CD14-positive monocyte (primary cell): ENCODE measurements around the gene ACKR2. TPM values are rescaled to one million over a fixed set of nuclear protein-coding genes. Genes with fewer than 3 reads are reported as not detected.

Experiments used
- DNase-seq, 3 donors: peaks; one replicate each; pipeline ENCODE4 v3.0.0-alpha.2; 2011 to 2022
- H2AFZ ChIP-seq: 2 replicates; pipeline ENCODE4 v1.6.0; 2012; ENCODE audit warnings: mild to moderate bottlenecking, low read depth, low read length, inconsistent platforms; ENCODE audit not compliant: insufficient read depth, poor library complexity, severe bottlenecking
- H3K27ac ChIP-seq, 2 donors: 1 replicate in 1 of 2; 2 replicates in 1 of 2; pipeline ENCODE4 v1.5.1; 2012 to 2013; ENCODE audit warnings: low read length in 2 of 2, control low read depth in 1 of 2, inconsistent platforms in 1 of 2, low read depth in 1 of 2, mild to moderate bottlenecking in 1 of 2
- H3K27me3 ChIP-seq, 2 donors: one replicate each; pipeline versions ENCODE4 v1.6.0 to v1.6.1; 2011 to 2013; ENCODE audit warnings: low read length in 2 of 2; ENCODE audit not compliant: control insufficient read depth in 2 of 2, insufficient read depth in 2 of 2
- H3K36me3 ChIP-seq, 2 donors: replicated peaks in 1 of 2; 1 replicate in 1 of 2; 2 replicates in 1 of 2; pipeline versions ENCODE4 v1.5.1 to v1.6.1; 2012 to 2013; ENCODE audit warnings: low read length in 2 of 2, control low read depth in 1 of 2, inconsistent platforms in 1 of 2, mild to moderate bottlenecking in 1 of 2; ENCODE audit not compliant: insufficient read depth in 2 of 2, control insufficient read depth in 1 of 2
- H3K4me1 ChIP-seq, 2 donors: 1 replicate in 1 of 2; 2 replicates in 1 of 2; pipeline versions ENCODE4 v1.5.1 to v1.6.1; 2012 to 2013; ENCODE audit warnings: low read length in 2 of 2, control low read depth in 1 of 2, inconsistent platforms in 1 of 2, mild to moderate bottlenecking in 1 of 2, moderate library complexity in 1 of 2; ENCODE audit not compliant: insufficient read depth in 2 of 2, control insufficient read depth in 1 of 2
- H3K4me2 ChIP-seq: replicated peaks from 2 replicates; pipeline ENCODE3; 2012; ENCODE audit warnings: low read length, moderate library complexity, mild to moderate bottlenecking; ENCODE audit not compliant: poor library complexity, severe bottlenecking; ENCODE audit errors: extremely low read depth
- H3K4me3 ChIP-seq, 3 experiments: fragments of 200-600 bp in 1 of 3; sonication (generic) in 1 of 3; replicated peaks in 1 of 3; 1 replicate in 2 of 3; 2 replicates in 1 of 3; pipeline ENCODE4 v1.5.1; 2011 to 2013; ENCODE audit warnings: low read length in 3 of 3, mild to moderate bottlenecking in 3 of 3, control low read depth in 2 of 3, low read depth in 2 of 3, inconsistent platforms in 1 of 3, moderate library complexity in 1 of 3
- H3K79me2 ChIP-seq: 2 replicates; pipeline ENCODE4 v1.6.0; 2012; ENCODE audit warnings: mild to moderate bottlenecking, control low read depth, inconsistent platforms, low read length, moderate library complexity; ENCODE audit not compliant: insufficient read depth
- H3K9ac ChIP-seq: 2 replicates; pipeline ENCODE4 v1.6.0; 2017; ENCODE audit warnings: low read length, mild to moderate bottlenecking; ENCODE audit not compliant: insufficient read depth, poor library complexity, severe bottlenecking
- H3K9me3 ChIP-seq, 2 donors: replicated peaks in 1 of 2; 1 replicate in 1 of 2; 2 replicates in 1 of 2; pipeline versions ENCODE4 v1.5.1 to v1.6.1; 2012 to 2013; ENCODE audit warnings: low read length in 2 of 2, control low read depth in 1 of 2; ENCODE audit not compliant: control insufficient read depth in 1 of 2, insufficient read depth in 1 of 2
- H4K20me1 ChIP-seq: 2 replicates; pipeline ENCODE4 v1.6.0; 2012; ENCODE audit warnings: mild to moderate bottlenecking, low read length, control low read depth, moderate library complexity; ENCODE audit not compliant: insufficient read depth
- H3K27ac Mint-ChIP-seq, 7 donors: one replicate each; pipeline ENCODE4 v1.8.0; 2020; ENCODE audit warnings: mild to moderate bottlenecking in 7 of 7, mixed read lengths in 7 of 7, moderate library complexity in 6 of 7, inconsistent platforms in 2 of 7
- H3K27me3 Mint-ChIP-seq, 3 donors: one replicate each; pipeline ENCODE4 v1.8.0; 2021 to 2022; ENCODE audit warnings: low read depth in 3 of 3, mild to moderate bottlenecking in 3 of 3, mixed read lengths in 3 of 3, moderate library complexity in 3 of 3, inconsistent platforms in 1 of 3
- H3K36me3 Mint-ChIP-seq, 2 donors: one replicate each; pipeline ENCODE4 v1.8.0; 2020; ENCODE audit warnings: mixed read lengths in 2 of 2, inconsistent platforms in 1 of 2, mild to moderate bottlenecking in 1 of 2
- H3K4me1 Mint-ChIP-seq: one replicate; pipeline ENCODE4 v1.8.0; 2020; ENCODE audit warnings: mild to moderate bottlenecking, mixed read lengths
- H3K4me3 Mint-ChIP-seq, 2 donors: one replicate each; pipeline ENCODE4 v1.8.0; 2020; ENCODE audit warnings: mild to moderate bottlenecking in 2 of 2, mixed read lengths in 2 of 2, moderate library complexity in 1 of 2
- H3K9me3 Mint-ChIP-seq, 7 donors: one replicate each; pipeline ENCODE4 v1.8.0; 2020 to 2022; ENCODE audit warnings: mixed read lengths in 7 of 7, mild to moderate bottlenecking in 6 of 7, moderate library complexity in 6 of 7, inconsistent platforms in 2 of 7
- CTCF ChIP-seq: fragments of 200-600 bp; IDR thresholded peaks from one replicate; pipeline ENCODE4 v1.8.0; 2022; ENCODE audit warnings: antibody characterized with exemption, mild to moderate bottlenecking
- WGBS: methylation state at CpG from one replicate; pipeline ENCODE4 v1.1.5; 2013; ENCODE audit warnings: missing lambda C conversion rate; ENCODE audit not compliant: insufficient coverage; 5-methylcytosine and 5-hydroxymethylcytosine counted together
- intact Hi-C, 2 donors: fragments of 100-400 bp; cut with micrococcal nuclease; formaldehyde crosslinking; loops; one replicate each; pipeline versions ENCODE4 v1.15.0 to v1.15.1; 2023
- polyA plus RNA-seq, 3 donors: library from polyadenylated mRNA; depleted of rRNA in 1 of 3; unstranded in 2 of 3; stranded (reverse) in 1 of 3; fragments of 300-500 nt in 2 of 3; fragments of >200 nt in 1 of 3; fragmentation: Illumina TruSeq in 2 of 3; gene quantifications; 1 replicate in 2 of 3; 2 replicates in 1 of 3; pipeline ENCODE4 v1.2.3, GENCODE V29; 2012 to 2021

The ACKR2 gene
- polyA plus RNA-seq, 3 donors: 0.49 TPM; not detected in 2

- no peak for TF ChIP-seq CTCF
- WGBS: 98% methylated on average over 5 of the region's 7 CpGs
- Mint-ChIP-seq H3K27ac (no peak overlapping the region), H3K4me3 (no peak overlapping the region), H3K4me1 (peaks cover 1% of the 10 kb centered on the region), H3K27me3 (peaks cover 0 to 3% (median 0%) of the 10 kb centered on the region in 3 donors), H3K9me3 (peaks cover 0 to 7% (median 0%) of the 10 kb centered on the region in 7 donors), H3K36me3 (no peaks in the 10 kb centered on the region)
- H3K27me3 ChIP-seq: no peaks in the 10 kb centered on the region
- no peaks in the 10 kb centered on the region for H3K9me3 ChIP-seq
- no peaks in the 10 kb centered on the region for H4K20me1 ChIP-seq
- intact Hi-C loops: no loop called here
- no peaks in the 10 kb centered on the region for H3K4me1 ChIP-seq
- H3K4me2 ChIP-seq: no peak overlapping the region
- no peak for DNase-seq
- no peaks in the 10 kb centered on the region for H3K79me2 ChIP-seq
- H3K4me3 ChIP-seq: no peak overlapping the region
- H2AFZ ChIP-seq: no peak overlapping the region
- no peaks in the 10 kb centered on the region for H3K36me3 ChIP-seq
- H3K9ac ChIP-seq: no peak overlapping the region
- no peak overlapping the region for H3K27ac ChIP-seq
Measured at GRCh38 chr3:42867138-42867537, 57.9 kb downstream of the ACKR2 start.

GRCh38 chr3:42868841-42869240 is 59.6 kb downstream of the ACKR2 start:
- H3K27me3 Mint-ChIP-seq: peaks cover 0 to 3% (median 2%) of the 10 kb centered on the region in 3 donors

More at GRCh38 chr3:42868841-42869240, 59.6 kb downstream of the ACKR2 start:
- Mint-ChIP-seq H3K36me3 (no peaks in the 10 kb centered on the region), H3K9me3 (peaks cover 0 to 7% (median 0%) of the 10 kb centered on the region in 7 donors), H3K27ac (no peak overlapping the region), H3K4me3 (no peak overlapping the region), H3K4me1 (peaks cover 1% of the 10 kb centered on the region)
- Histone ChIP-seq H3K79me2 (no peaks in the 10 kb centered on the region), H3K4me2 (no peak overlapping the region), H3K9me3 (no peaks in the 10 kb centered on the region), H2AFZ (no peak overlapping the region), H3K27ac (no peak overlapping the region), H3K27me3 (no peaks in the 10 kb centered on the region), H4K20me1 (no peaks in the 10 kb centered on the region), H3K4me1 (no peaks in the 10 kb centered on the region), H3K9ac (no peak overlapping the region), H3K4me3 (no peak overlapping the region), H3K36me3 (no peaks in the 10 kb centered on the region)
- no CpG with 5 or more reads among the region's 5 CpGs for WGBS
- intact Hi-C loops: no loop called here
- TF ChIP-seq CTCF: no peak
- DNase-seq: no peak
